MCF 10A (cell line): ENCODE data around the gene NANOS3. TPM values are rescaled to one million over a fixed set of nuclear protein-coding genes. Genes with fewer than 3 reads are reported as not detected.

Source experiments
- BruUV-seq: library from RNA; stranded (reverse); fragments of 400-500 nt; replicated peaks from 2 replicates; lab custom pipeline; 2021; lab: Mats Ljungman, UMichigan
- CTCF ChIA-PET: fragments of 300-600 bp; sonication (Branson Sonifier 250); formaldehyde crosslinking; extraction: SDS; loops from one replicate; lab custom pipeline; 2021; ENCODE audit warnings: antibody characterized with exemption, inconsistent platforms; lab: Yijun Ruan, JAX
- POLR2A ChIA-PET: fragments of 300-600, 350-650 bp; sonication (Branson Sonifier 250); formaldehyde crosslinking; extraction: SDS; loops from one replicate; lab custom pipeline; 2020; ENCODE audit warnings: antibody characterized with exemption, inconsistent platforms; lab: Yijun Ruan, JAX
- DNase-seq: peaks from one replicate; pipeline ENCODE4 v3.0.0-alpha.2; 2018; ENCODE audit not compliant: unreplicated experiment
- H3K27ac Mint-ChIP-seq: one replicate; pipeline ENCODE4 v1.8.0; 2022; ENCODE audit warnings: mild to moderate bottlenecking, low read depth, mixed read lengths; ENCODE audit not compliant: unreplicated experiment
- H3K27me3 Mint-ChIP-seq: one replicate; pipeline ENCODE4 v1.8.0; 2022; ENCODE audit warnings: mixed read lengths; ENCODE audit not compliant: insufficient read depth, unreplicated experiment
- H3K36me3 Mint-ChIP-seq: one replicate; pipeline ENCODE4 v1.8.0; 2022; ENCODE audit warnings: mild to moderate bottlenecking, moderate library complexity, mixed read lengths; ENCODE audit not compliant: insufficient read depth, unreplicated experiment
- H3K4me1 Mint-ChIP-seq: one replicate; pipeline ENCODE4 v1.8.0; 2022; ENCODE audit warnings: mixed read lengths; ENCODE audit not compliant: insufficient read depth, unreplicated experiment
- H3K4me3 Mint-ChIP-seq: one replicate; pipeline ENCODE4 v1.8.0; 2022; ENCODE audit warnings: mild to moderate bottlenecking, moderate library complexity, mixed read lengths; ENCODE audit not compliant: unreplicated experiment
- H3K9me3 Mint-ChIP-seq: one replicate; pipeline ENCODE4 v1.8.0; 2022; ENCODE audit warnings: mixed read lengths; ENCODE audit not compliant: unreplicated experiment
- intact Hi-C: fragments of 100-400 bp; cut with micrococcal nuclease; formaldehyde crosslinking; loops from 2 replicates; pipeline ENCODE4 v1.14.1; 2022
- total RNA-seq: library from RNA; stranded (reverse); gene quantifications from 2 replicates; pipeline ENCODE4 v1.2.3, GENCODE V29; 2022
- TF ChIP-seq, protein P1 (sequence below): fragments of 200-600 bp; IDR thresholded peaks from one replicate; pipeline ENCODE4 v1.8.0; 2022; ENCODE audit warnings: antibody characterized with exemption, mild to moderate bottlenecking; ENCODE audit not compliant: unreplicated experiment

NANOS3 gene
- total RNA-seq, 1 experiment from 2014 or later, result not detected

DNA sequence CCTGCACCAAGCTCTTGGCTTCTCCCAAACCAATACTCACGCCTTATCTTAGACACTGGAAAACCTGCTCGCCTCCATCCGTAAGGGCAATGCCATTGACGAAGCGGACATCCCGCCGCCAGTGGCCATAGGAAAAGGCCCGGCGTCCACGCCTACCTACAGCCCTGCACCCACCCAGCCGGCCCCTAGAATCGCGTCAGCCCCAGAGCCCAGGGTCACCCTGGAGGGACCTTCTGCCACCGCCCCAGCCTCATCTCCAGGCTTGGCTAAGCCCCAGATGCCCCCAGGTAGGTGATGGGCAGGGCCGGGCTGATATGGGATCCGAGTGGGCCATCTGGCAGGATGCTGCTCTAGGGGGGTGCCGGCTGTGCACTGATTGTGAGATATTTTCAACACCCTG is 36.4 kb downstream of the NANOS3 start:
- Mint-ChIP-seq H3K27ac (no peak overlapping the region), H3K9me3 (no peaks in the 10 kb centered on the region), H3K4me3 (no peak overlapping the region), H3K4me1 (no peaks in the 10 kb centered on the region), H3K27me3 (no peaks in the 10 kb centered on the region), H3K36me3 (peaks cover 75% of the 10 kb centered on the region)
- TF ChIP-seq, protein P1, sequence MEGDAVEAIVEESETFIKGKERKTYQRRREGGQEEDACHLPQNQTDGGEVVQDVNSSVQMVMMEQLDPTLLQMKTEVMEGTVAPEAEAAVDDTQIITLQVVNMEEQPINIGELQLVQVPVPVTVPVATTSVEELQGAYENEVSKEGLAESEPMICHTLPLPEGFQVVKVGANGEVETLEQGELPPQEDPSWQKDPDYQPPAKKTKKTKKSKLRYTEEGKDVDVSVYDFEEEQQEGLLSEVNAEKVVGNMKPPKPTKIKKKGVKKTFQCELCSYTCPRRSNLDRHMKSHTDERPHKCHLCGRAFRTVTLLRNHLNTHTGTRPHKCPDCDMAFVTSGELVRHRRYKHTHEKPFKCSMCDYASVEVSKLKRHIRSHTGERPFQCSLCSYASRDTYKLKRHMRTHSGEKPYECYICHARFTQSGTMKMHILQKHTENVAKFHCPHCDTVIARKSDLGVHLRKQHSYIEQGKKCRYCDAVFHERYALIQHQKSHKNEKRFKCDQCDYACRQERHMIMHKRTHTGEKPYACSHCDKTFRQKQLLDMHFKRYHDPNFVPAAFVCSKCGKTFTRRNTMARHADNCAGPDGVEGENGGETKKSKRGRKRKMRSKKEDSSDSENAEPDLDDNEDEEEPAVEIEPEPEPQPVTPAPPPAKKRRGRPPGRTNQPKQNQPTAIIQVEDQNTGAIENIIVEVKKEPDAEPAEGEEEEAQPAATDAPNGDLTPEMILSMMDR, result no peak
- POLR2A ChIA-PET, result interaction anchor here (0.7 kb wide), 1 partner anchor 26 kb away, joined by 3 read pairs; no protein-coding TSS in a partner anchor
- BruUV-seq, result no TSS peak
- intact Hi-C loops, result no loop called here
- CTCF ChIA-PET, result no interaction called here
- DNase-seq, result no peak

DNA sequence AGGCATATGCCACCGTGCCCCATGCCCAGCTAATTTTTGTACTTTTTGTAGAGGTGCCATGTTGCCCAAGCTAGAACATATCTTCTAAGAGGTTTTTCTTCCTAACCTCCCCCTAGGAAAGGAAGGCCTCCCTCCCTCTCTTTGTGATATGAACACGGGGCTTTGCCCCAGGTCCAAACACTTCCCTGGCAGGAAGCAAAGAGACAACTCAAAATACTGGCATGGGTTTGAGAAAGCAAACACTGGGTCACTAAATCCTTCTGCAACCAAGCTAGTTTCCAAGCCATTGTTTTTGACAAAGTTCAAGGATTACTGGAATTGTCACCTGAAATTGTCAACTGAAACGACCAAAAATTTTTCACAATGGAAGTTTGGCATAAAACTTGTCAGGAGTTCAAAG is 37.8 kb downstream of the NANOS3 start:
- ChIA-PET CTCF (interaction anchor here (1.1 kb wide), 1 partner anchor 10 kb away, joined by 4 read pairs; no protein-coding TSS in a partner anchor), POLR2A (no interaction called here)
- no peaks in the 10 kb centered on the region for H3K9me3 Mint-ChIP-seq

DNA sequence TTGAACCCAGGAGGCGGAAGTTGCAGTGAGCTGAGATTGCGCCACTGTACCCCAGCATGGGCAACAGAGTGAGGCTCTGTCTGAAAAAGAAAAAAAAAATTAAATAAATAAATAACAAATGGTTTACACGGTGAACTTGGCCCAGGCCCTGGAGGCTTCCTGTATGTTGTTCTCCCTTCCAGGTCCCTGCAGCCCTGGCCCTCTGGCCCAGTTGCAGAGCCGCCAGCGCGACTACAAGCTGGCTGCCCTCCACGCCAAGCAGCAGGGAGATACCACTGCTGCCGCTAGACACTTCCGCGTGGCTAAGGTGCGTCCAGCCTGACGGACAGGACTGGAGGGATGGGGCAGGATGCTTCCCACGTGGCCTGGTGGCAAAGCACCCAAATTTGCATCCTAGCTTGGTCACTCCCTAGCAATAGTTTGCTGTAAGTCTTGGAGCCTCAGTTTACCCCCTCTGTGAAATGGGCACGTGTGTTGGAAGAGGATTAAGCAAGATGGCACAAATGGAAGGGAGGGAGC is 41.0 kb downstream of the NANOS3 start:
- Mint-ChIP-seq H3K27ac (no peak overlapping the region), H3K36me3 (peaks cover 68% of the 10 kb centered on the region), H3K4me1 (no peaks in the 10 kb centered on the region), H3K27me3 (no peaks in the 10 kb centered on the region), H3K9me3 (no peaks in the 10 kb centered on the region), H3K4me3 (no peak overlapping the region)
- DNase-seq, result no peak
- TF ChIP-seq, protein P1, result no peak
- CTCF ChIA-PET, result interaction anchor here (0.7 kb wide), 2 partner anchors 11 to 37 kb away, joined by 3 to 4 read pairs; no protein-coding TSS in a partner anchor
- no TSS peak for BruUV-seq
- POLR2A ChIA-PET, result no interaction called here
- intact Hi-C loops, result no loop called here

More for the DNA sequence above, 37.8 kb downstream of the NANOS3 start:
- no peak for DNase-seq
- BruUV-seq, result no TSS peak
- peaks cover 74% of the 10 kb centered on the region for H3K36me3 Mint-ChIP-seq
- H3K27me3 Mint-ChIP-seq, result no peaks in the 10 kb centered on the region
- H3K27ac Mint-ChIP-seq, result no peak overlapping the region
- intact Hi-C loops, result no loop called here
- TF ChIP-seq, protein P1, result no peak
- no peak overlapping the region for H3K4me3 Mint-ChIP-seq
- H3K4me1 Mint-ChIP-seq, result no peaks in the 10 kb centered on the region

DNA sequence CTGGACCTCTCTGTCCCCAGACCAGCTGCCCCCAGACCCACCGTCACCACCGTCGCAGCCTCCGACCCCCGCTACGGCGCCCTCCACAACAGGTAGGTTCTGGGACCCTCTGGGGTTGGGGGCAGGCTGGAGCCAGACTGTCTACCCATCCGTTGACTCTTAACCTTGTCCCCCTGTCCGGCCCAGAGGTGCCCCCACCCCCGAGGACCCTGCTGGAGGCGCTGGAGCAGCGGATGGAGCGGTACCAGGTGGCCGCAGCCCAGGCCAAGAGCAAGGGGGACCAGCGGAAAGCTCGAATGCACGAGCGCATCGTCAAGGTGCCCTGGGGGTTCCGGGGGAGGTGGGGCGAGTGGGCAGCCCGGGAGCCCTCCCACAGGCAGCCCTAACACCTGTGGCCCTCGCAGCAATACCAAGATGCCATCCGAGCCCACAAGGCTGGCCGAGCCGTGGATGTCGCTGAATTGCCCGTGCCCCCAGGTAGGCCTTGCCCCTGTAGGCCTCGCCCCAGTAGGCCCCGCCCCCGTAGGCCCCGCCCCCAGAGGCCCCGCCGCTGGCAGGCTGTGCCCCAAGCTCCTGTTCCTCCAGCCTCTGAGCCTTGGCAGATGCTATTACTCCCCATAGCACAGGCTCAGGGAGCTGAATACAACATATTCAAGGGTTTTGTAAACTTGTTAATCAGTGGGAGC is 41.9 kb downstream of the NANOS3 start:
- TF ChIP-seq, protein P1, result no peak
- DNase-seq, result no peak
- CTCF ChIA-PET, result interaction anchor here (0.6 to 0.7 kb wide), 3 partner anchors 12 to 77 kb away, joined by 3 to 5 read pairs (median 3); no protein-coding TSS in a partner anchor
- intact Hi-C loops, result no loop called here
- H3K27ac Mint-ChIP-seq, result no peak overlapping the region
- no peaks in the 10 kb centered on the region for H3K9me3 Mint-ChIP-seq
- no peaks in the 10 kb centered on the region for H3K4me1 Mint-ChIP-seq
- no peaks in the 10 kb centered on the region for H3K27me3 Mint-ChIP-seq
- H3K36me3 Mint-ChIP-seq, result peaks cover 65% of the 10 kb centered on the region
- no peak overlapping the region for H3K4me3 Mint-ChIP-seq
- no TSS peak for BruUV-seq
- POLR2A ChIA-PET, result no interaction called here
